Measurements from ENCODE around the gene KIF1C. TPM values are rescaled to one million over a fixed set of nuclear protein-coding genes. Genes with fewer than 3 reads are reported as not detected.

Gene KIF1C
- 21.3 TPM for total RNA-seq

DNA sequence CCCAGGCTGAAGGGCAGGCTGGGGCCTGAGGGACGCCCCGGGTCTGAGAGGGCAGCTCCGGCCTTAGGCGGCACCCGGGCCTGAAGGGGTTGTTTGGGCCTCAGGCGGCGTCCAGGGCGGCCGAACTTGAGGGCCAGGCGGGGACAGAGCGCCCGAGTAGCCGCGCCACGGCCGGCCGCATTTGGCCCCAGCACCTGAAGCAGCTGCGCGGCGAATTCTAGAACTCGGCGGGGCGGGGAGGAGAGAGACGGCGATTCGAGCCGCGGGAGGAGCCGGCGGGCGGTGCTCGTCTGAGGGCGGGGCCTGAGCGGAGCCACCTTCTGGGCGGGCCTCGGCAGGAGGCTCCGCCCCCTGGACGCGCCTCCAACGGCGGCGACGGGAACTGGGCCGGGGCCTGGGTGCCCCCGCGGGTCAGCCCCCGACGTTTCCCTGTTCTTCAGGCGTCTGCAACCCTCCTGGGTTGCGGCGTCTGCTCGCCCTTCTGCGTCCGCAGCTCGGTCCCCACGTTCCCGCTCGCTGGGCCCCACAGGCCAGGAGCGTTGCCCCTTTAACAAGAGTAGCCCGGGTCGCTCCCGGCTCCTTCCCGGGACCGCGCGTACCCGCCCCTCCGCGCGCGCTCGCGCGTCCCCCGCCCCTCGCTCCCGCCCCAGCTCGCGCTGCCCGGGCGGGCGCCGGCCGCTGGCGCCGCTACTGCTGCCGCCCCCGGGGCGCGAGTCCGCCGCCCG, at the start of gene KIF1C, which contains the start of gene INCA1:
TSS of gene KIF1C (plus strand) at position 649 of the 725 bp plus-strand sequence. CDS start 2,297 bp downstream, outside the sequence.
TSS of gene INCA1 (minus strand) at position 221 of the 725 bp plus-strand sequence. CDS start 3,085 bp downstream, outside the sequence.

DNA sequence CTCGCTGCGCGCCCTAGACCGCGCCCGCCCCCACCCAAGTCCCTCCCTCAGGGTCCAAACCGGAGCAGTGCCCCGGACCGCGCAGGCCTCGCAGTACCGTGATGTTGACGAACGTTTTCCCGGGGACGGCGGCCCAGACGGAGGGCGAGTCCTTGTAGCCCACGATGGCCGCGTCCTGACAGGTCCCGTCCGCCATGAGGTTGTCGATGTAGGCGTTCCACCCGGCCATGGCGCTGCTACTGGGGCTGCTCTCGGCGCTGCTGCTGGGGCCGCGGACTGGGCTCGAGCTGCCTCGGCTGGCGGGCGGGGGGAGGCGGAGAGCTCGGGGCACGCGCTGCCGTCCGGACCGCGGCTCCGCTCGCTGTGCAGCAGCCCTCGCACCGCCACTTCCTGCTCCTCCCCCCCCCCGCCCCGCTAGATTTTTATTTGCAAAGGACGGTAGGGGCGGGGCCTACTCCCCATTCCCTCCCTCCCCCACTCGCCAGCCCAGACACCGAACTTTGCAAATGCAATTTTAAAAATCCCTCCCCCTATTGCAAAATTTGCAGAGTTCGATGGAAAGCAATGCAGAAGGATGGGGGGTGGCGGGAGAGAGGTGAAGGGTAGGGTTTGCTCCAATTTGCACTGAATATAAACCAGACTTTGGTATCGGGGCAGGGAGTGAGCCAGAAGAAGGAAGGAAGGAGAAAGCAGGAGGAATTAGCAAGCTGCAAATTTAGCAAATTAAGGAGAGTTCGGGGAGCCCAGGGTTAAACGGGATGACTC, 49.4 kb upstream of the KIF1C start, which contains the start of gene PFN1:
TSS of gene PFN1 (minus strand) at position 365 of the 765 bp plus-strand sequence. CDS start at position 229, 136 bp downstream.

DNA sequence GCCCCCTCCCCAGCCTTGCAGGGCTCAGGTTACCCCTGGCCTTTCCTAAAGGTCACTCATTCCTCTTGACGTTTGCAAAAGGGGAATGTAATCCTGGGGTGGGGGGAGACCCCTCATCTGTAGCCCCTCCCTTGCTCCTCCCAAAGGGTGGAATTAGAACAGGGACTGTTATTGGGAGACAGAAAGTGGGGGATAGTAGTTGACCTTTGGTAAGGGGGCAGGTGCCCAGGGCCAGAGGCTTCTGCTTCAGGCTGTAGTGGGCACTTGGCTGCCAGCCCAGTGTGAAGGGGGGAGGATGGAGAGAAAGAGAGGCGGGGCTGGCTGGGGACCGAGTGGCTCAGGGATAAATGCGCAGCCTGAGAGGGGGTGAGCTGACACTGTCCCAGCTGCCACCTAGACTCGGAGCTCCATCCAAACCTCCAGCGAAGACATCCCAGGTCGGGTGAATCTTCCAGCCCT, 47.0 kb upstream of the KIF1C start, which contains the start of gene ENO3:
TSS of gene ENO3 (plus strand) at position 374 of the 459 bp plus-strand sequence. CDS start 711 bp downstream, outside the sequence.

DNA sequence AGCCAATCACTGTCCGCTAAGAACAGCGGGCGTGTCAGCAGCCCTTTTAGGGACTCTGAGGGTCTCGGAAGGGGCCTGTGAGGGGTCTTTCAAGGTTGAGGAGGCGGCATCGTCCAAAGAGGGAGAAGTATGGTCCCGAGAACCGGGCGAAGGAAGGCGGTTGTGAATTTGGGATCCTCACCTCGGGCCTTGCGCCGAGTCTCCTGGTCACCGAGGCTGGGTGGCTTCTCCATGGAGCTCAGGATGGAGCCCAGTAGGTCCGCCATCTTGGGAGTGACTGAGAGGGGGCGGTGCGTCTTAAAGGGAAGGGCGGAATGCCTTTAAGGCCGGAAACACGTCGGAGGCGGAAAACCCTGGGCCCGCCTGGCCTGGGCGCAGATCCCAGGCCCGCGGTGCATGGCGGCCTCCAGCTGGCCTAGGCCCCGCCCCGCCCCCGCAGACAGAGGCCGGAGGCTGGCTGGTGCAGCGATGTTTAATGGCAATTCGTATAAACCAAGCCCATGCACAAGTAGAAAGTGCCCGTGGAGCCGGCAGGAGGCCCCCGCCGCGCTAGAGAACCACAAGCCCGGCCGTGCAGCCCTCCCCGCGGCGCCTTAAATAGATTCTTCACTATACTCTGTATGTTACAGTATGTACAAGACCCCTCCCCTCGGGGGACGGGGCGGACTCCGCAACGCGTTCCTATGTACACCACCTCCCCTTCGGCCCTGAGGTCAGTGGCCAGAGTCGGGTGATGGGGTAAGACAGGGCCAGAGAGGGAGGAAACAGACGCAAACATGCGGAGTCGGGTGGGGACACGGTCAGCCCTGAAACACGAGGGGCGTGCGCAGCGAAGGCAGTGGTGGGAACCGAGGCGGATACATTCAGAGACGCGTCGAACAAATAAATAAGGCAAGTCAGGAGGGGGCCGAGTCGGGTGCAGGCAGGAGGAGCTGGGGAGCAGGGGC, 29.9 kb upstream of the KIF1C start, which contains the start of gene SPAG7:
TSS of gene SPAG7 (minus strand) at position 279 of the 947 bp plus-strand sequence. CDS start at position 266, 13 bp downstream.

DNA sequence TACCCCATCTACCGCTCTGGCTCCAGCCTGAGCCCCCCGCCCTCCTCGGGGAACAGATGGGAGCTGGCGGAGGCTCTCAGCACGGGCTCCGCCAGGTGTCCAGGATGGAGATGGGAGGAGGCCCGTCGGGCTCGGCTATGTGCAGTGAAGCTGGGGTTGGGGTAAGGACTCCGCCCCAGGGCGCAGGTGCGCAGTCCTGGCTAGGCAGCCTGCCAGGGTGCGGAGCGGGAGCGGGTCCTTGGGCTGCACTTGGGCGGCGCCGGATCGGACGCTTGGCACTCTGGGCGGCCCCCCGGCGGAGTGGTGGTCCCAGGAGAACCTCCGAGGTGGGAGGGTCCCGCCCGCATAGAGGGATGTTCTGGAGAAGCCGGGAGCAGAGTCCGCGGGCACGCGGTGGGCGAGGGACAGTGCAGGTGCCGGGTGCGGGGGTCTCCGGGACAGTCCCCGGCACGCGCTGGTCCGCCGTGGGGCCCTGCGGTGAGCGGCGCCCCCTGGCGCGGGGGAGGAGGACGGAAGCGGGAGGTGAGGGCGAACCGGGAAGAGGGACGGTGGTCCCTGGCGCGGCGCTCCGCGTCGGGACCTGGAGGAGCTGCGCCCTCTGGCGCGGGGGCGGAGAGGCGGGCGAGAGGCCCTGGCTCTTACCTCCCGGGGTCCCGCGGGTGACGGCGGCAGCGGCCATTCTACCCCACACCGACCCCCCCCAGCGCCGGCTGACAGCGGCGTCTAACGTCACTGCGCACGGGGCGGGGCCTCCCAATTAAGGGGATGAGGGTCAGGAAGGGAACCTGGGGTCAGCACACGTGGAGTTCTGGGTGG, 10.6 kb upstream of the KIF1C start, which contains the start of gene CAMTA2:
TSS of gene CAMTA2 (minus strand) at position 725 of the 816 bp plus-strand sequence. CDS start 1,453 bp downstream, outside the sequence.

DNA sequence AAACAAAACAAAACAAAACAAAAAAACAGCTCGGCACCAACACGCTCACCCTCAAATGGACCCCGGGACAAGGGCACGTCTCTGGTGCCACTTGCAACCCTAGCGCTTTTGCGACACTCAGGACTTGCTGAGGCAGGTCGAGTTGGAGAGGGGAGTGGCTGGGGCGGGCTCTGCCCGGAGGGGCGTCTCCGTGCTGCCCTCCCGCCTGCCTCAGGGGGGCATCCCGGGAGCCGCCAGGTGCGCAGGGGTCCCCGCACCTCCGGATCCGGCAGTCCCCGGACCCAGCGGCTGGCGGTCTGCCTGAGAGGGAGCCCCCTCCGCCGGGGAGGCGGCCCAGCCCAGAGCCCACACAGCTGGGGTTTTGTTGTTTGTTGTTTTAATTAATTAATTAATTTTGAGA, 37.6 kb downstream of the KIF1C start, which contains the start of gene SLC52A1:
TSS of gene SLC52A1 (minus strand) at position 112 of the 400 bp plus-strand sequence. CDS start 820 bp downstream, outside the sequence.

Small RNA genes within 50 kb of the gene (small RNA-seq; reads per million reads assigned to genes)
- gene MIR6864 (ENCODE audit: low replicate concordance), result not detected
- not detected for gene MIR6865 (ENCODE audit: low replicate concordance)

Other genes with a start within 250 kb of the KIF1C start
- not detected for gene TM4SF5, start 226.1 kb upstream of the KIF1C start, total RNA-seq
- not detected for gene VMO1, start 211.6 kb upstream of the KIF1C start, total RNA-seq
- not detected for gene GLTPD2, start 209.0 kb upstream of the KIF1C start, total RNA-seq
- 56.7 TPM for gene PSMB6, start 201.8 kb upstream of the KIF1C start, total RNA-seq
- gene PLD2, start 190.8 kb upstream of the KIF1C start, total RNA-seq, result 28.5 TPM
- gene MINK1, start 164.6 kb upstream of the KIF1C start, total RNA-seq, result 52.3 TPM
- 3.8 TPM for gene C17orf107, start 98.4 kb upstream of the KIF1C start, total RNA-seq
- 0.94 TPM for gene CHRNE, start 94.9 kb upstream of the KIF1C start, total RNA-seq
- not detected for gene GP1BA, start 65.7 kb upstream of the KIF1C start, total RNA-seq
- 48.8 TPM for gene SLC25A11, start 57.9 kb upstream of the KIF1C start, total RNA-seq
- gene RNF167, start 57.7 kb upstream of the KIF1C start, total RNA-seq, result 14.1 TPM
- 62.9 TPM for gene PFN1, start 49.4 kb upstream of the KIF1C start, total RNA-seq
- 1.6 TPM for gene ENO3, start 46.8 kb upstream of the KIF1C start, total RNA-seq
- gene SPAG7, start 30.1 kb upstream of the KIF1C start, total RNA-seq, result 25.4 TPM
- 22.5 TPM for gene CAMTA2, start 10.3 kb upstream of the KIF1C start, total RNA-seq
- not detected for gene INCA1, start 428 bp upstream of the KIF1C start, total RNA-seq
- gene SLC52A1, start 37.5 kb downstream of the KIF1C start, total RNA-seq, result not detected
- gene ZFP3, start 80.5 kb downstream of the KIF1C start, total RNA-seq, result 13.5 TPM
- 22.8 TPM for gene ZNF232, start 113.9 kb downstream of the KIF1C start, total RNA-seq
- gene USP6, start 118.1 kb downstream of the KIF1C start, total RNA-seq, result under 0.01 TPM
- gene ZNF594, start 193.9 kb downstream of the KIF1C start, total RNA-seq, result 53.8 TPM
- not detected for gene SCIMP, start 236.9 kb downstream of the KIF1C start, total RNA-seq